H1 (cell line): Measurements from ENCODE around the gene PIM1. TPM values are rescaled to one million over a fixed set of nuclear protein-coding genes. Genes with fewer than 3 reads are reported as not detected.

Experiments
- TBP ChIP-seq: IDR thresholded peaks from 2 replicates; pipeline ENCODE4 v1.6.1; 2011; ENCODE audit warnings: low read depth, low read length, improper control_type of control experiment
- polyA plus RNA-seq, 7 experiments: library from polyadenylated mRNA; depleted of rRNA in 3 of 7; stranded (reverse) in 5 of 7; unstranded in 2 of 7; fragments of >200 nt in 5 of 7; fragments of 200-250 nt in 2 of 7; gene quantifications; 1 replicate in 5 of 7; 2 replicates in 1 of 7; 4 replicates in 1 of 7; pipeline versions ENCODE4 v1.2.1 to v1.2.3, GENCODE V29; 2011 to 2013; ENCODE audit warnings: missing spikeins in 2 of 7, mixed read lengths in 2 of 7
- total RNA-seq: library from RNA; stranded (reverse); fragmentation: NEBNext Ultra II Directional; extraction: Animal tissue kit (Norgen Biotek cat#: 25700); gene quantifications from 2 replicates; pipeline ENCODE4 v1.2.1, GENCODE V29; 2021
- TF ChIP-seq, protein P1 (sequence below): fragments of 300-600 bp; sonication (generic); IDR thresholded peaks from 2 replicates; pipeline ENCODE4 v1.7.1; 2012; ENCODE audit warnings: low read length, moderate library complexity, mild to moderate bottlenecking, inconsistent platforms; ENCODE audit not compliant: insufficient replicate concordance

The PIM1 gene
- total and polyA plus RNA-seq, 2 of the 8 experiments (the other 6 are each of a cell fraction or from before 2014, with no cell fraction given) = 25.5 to 94.9 TPM

DNA sequence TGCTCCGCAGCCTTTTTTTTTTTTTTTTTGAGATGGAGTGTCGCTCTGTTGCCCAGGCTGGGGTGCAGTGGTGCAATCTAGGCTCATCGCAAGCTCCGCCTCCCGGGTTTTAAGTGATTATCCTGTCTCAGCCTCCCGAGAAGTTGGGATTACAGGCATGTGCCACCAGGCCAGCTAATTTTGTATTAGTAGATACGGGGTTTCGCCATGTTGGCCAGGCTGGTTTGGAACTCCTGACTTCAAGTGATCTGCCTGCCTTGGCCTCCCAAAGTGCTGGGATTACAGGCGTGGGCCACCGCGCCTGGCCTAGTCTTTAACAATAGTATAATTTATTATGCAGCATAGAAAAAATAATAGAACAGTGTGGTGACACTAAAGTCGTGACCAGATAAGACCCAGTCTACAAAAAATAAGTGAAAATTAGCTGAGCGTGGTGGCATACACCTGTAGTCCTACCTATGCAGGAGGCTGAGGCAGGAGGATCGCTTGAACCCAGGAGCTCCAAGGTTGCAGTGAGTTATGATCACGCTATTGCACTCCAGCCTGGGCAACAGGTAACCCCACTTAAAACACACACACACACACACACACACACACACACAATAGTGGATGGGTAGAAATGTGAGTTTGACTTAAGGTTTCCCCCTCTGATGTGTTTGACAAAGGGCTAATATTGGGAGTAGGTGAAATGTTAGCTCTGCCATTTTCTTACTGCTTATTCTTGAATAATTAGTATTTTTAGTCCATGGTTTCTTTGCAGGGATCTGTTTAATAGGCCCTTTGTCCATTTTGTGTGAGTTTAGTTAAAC, 6.5 kb downstream of the PIM1 start (continued):
- TF ChIP-seq, protein P1, sequence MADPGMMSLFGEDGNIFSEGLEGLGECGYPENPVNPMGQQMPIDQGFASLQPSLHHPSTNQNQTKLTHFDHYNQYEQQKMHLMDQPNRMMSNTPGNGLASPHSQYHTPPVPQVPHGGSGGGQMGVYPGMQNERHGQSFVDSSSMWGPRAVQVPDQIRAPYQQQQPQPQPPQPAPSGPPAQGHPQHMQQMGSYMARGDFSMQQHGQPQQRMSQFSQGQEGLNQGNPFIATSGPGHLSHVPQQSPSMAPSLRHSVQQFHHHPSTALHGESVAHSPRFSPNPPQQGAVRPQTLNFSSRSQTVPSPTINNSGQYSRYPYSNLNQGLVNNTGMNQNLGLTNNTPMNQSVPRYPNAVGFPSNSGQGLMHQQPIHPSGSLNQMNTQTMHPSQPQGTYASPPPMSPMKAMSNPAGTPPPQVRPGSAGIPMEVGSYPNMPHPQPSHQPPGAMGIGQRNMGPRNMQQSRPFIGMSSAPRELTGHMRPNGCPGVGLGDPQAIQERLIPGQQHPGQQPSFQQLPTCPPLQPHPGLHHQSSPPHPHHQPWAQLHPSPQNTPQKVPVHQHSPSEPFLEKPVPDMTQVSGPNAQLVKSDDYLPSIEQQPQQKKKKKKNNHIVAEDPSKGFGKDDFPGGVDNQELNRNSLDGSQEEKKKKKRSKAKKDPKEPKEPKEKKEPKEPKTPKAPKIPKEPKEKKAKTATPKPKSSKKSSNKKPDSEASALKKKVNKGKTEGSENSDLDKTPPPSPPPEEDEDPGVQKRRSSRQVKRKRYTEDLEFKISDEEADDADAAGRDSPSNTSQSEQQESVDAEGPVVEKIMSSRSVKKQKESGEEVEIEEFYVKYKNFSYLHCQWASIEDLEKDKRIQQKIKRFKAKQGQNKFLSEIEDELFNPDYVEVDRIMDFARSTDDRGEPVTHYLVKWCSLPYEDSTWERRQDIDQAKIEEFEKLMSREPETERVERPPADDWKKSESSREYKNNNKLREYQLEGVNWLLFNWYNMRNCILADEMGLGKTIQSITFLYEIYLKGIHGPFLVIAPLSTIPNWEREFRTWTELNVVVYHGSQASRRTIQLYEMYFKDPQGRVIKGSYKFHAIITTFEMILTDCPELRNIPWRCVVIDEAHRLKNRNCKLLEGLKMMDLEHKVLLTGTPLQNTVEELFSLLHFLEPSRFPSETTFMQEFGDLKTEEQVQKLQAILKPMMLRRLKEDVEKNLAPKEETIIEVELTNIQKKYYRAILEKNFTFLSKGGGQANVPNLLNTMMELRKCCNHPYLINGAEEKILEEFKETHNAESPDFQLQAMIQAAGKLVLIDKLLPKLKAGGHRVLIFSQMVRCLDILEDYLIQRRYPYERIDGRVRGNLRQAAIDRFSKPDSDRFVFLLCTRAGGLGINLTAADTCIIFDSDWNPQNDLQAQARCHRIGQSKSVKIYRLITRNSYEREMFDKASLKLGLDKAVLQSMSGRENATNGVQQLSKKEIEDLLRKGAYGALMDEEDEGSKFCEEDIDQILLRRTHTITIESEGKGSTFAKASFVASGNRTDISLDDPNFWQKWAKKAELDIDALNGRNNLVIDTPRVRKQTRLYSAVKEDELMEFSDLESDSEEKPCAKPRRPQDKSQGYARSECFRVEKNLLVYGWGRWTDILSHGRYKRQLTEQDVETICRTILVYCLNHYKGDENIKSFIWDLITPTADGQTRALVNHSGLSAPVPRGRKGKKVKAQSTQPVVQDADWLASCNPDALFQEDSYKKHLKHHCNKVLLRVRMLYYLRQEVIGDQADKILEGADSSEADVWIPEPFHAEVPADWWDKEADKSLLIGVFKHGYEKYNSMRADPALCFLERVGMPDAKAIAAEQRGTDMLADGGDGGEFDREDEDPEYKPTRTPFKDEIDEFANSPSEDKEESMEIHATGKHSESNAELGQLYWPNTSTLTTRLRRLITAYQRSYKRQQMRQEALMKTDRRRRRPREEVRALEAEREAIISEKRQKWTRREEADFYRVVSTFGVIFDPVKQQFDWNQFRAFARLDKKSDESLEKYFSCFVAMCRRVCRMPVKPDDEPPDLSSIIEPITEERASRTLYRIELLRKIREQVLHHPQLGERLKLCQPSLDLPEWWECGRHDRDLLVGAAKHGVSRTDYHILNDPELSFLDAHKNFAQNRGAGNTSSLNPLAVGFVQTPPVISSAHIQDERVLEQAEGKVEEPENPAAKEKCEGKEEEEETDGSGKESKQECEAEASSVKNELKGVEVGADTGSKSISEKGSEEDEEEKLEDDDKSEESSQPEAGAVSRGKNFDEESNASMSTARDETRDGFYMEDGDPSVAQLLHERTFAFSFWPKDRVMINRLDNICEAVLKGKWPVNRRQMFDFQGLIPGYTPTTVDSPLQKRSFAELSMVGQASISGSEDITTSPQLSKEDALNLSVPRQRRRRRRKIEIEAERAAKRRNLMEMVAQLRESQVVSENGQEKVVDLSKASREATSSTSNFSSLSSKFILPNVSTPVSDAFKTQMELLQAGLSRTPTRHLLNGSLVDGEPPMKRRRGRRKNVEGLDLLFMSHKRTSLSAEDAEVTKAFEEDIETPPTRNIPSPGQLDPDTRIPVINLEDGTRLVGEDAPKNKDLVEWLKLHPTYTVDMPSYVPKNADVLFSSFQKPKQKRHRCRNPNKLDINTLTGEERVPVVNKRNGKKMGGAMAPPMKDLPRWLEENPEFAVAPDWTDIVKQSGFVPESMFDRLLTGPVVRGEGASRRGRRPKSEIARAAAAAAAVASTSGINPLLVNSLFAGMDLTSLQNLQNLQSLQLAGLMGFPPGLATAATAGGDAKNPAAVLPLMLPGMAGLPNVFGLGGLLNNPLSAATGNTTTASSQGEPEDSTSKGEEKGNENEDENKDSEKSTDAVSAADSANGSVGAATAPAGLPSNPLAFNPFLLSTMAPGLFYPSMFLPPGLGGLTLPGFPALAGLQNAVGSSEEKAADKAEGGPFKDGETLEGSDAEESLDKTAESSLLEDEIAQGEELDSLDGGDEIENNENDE = no peak
- TF ChIP-seq TBP = no peak
